Upper lobe of left lung (tissue), 4 donors: Measurements from ENCODE around the gene TMEM209.

Experiments
- POLR2A ChIP-seq, 4 donors: fragments of 450-650 bp; IDR thresholded peaks; one replicate each; pipeline ENCODE4 v1.5.1; 2016 to 2017; ENCODE audit warnings: antibody characterized with exemption in 4 of 4, mild to moderate bottlenecking in 2 of 4
- TF ChIP-seq, protein P1 (sequence below), 6 experiments: fragments of 450-650 bp in 4 of 6; fragments of 200-600 bp in 2 of 6; sonication (generic) in 2 of 6; IDR thresholded peaks; one replicate each; pipeline ENCODE4 v1.5.1; 2016 to 2019; ENCODE audit warnings: antibody characterized with exemption in 6 of 6

DNA sequence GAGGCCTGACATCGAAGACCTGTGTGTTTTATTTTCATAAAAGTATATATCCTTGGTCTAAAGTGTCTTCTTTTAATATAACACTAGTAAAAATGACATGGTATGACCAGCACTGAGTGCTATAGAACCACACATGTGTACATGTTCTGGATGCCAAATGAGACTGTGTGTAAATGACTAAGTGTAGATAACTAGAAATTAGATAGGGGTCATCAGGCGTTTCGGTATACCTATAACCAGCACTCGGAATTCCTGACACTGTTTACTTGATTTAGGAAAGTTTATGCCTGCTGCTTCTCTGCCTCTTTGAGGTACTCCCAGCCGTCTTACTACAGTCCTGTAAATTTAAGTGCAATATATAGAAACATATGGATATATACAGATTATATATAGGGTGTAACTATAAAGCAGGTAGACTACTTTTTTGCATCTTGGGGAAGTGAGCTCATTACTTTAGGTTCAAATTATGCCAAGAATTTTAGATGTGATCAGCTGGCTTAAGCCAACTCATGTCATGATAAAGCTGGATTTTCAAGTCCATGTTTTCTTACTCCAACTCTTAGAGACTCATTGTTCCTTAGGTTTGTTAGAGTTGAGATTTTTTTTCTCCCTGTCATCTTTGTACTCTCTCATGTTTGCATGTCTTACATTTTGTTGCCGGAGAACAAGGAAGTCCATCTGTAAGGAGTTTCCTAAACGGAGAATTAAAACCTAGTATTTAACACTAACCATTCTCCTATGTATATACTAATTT, 72.0 kb downstream of the TMEM209 start:
- TF ChIP-seq, protein P1, sequence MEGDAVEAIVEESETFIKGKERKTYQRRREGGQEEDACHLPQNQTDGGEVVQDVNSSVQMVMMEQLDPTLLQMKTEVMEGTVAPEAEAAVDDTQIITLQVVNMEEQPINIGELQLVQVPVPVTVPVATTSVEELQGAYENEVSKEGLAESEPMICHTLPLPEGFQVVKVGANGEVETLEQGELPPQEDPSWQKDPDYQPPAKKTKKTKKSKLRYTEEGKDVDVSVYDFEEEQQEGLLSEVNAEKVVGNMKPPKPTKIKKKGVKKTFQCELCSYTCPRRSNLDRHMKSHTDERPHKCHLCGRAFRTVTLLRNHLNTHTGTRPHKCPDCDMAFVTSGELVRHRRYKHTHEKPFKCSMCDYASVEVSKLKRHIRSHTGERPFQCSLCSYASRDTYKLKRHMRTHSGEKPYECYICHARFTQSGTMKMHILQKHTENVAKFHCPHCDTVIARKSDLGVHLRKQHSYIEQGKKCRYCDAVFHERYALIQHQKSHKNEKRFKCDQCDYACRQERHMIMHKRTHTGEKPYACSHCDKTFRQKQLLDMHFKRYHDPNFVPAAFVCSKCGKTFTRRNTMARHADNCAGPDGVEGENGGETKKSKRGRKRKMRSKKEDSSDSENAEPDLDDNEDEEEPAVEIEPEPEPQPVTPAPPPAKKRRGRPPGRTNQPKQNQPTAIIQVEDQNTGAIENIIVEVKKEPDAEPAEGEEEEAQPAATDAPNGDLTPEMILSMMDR (IDR thresholded peaks at IDR 0.05) = no peak
- no peak for TF ChIP-seq POLR2A (IDR thresholded peaks at IDR 0.05)
